GM21528 (cell line): ENCODE data around the gene CRYBA2.

Experiments
- ATAC-seq: cut with Tn5 transposase; IDR thresholded peaks from one replicate; pipeline ENCODE4 v1.9.1; 2021; ENCODE audit warnings: mild to moderate bottlenecking, moderate library complexity; ENCODE audit not compliant: unreplicated experiment, low FRiP score

The CRYBA2 gene

DNA sequence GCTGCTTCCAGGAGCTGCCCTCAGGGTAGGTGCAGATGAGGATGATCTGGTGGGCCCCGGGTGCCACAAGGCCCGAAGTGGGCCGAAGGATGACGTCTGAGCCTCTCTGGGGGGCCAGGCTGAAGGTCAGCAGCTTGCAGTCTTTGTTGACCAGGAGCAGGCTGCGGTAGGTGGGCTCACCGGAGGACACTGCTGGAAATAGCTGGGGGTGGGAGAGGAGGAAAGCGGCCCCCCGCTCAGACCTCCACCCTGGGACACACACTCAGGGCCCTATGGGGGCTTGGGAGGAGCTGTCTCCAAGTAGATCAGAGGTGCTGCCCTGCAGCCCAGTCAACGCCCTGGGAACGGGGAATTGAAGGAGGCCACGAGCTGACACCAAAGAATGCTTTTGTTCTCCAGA is 30.8 kb upstream of the CRYBA2 start:
- ATAC-seq = no peak

DNA sequence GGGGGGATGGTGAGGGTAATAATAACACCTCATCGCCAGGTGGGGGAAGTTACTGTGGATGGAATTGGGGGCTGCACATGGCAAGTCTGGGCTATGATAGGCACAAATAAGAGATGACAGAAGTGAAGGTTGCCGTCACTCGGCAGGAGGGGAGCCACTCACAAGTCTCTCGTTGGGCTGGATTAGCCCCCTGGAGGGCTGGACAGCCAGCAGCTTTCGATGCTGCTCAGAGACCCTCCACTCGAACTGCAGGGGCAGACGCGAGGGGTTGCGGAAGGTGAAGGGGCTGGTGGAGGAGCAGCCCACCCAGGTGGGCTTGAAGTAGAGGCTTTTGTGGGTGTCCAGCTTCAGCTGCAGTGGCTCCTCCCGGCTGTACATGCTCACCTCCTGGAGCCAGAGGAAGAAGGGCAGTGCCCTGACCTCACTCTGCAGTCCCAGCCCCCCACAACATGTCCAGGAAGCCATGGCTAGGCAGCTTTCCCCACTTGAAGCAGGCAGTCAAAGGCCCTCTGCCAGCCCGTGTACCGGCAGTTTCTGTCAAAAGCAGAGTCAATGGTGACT is 29.9 kb upstream of the CRYBA2 start:
- ATAC-seq = no peak

DNA sequence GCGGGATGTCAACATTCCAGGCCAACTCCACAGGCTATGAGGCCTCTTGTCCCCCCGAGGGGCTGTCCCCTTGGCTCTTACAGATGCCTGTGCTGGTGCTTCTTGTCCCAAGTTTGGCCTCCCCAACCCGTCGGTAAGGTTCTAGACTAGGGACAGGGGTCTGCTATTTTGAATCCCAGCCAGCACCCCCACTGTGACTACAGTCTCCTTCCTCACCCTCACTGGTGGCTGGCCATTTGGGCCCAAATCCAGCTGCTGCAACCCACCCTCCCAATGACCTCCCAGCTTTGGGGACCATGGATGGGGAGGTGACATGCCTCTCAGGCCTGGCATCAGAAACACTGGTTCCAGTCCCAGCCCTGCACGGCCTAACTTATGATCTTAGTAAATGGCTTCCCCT is 29.4 kb upstream of the CRYBA2 start:
- no peak for ATAC-seq

DNA sequence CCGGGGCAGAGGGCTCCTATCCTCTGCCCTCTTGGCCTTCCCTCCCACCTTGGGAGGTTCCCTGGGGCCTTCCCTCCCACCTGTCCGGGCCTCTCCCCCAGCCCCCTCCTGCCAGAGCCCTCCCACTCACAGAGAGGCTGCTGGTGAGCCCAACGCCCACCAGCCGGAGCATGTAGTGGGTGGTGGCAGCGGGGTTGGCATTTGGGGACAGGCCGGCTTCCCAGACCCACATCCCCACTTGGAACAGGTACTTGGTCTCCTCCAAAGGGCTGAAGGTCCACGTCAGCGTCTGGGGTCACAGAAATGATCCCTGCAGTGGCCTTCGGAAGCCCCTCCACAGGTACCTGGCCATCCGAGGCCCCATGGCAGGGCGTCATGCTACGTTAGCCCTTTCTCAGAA is 28.8 kb upstream of the CRYBA2 start:
- no peak for ATAC-seq

DNA sequence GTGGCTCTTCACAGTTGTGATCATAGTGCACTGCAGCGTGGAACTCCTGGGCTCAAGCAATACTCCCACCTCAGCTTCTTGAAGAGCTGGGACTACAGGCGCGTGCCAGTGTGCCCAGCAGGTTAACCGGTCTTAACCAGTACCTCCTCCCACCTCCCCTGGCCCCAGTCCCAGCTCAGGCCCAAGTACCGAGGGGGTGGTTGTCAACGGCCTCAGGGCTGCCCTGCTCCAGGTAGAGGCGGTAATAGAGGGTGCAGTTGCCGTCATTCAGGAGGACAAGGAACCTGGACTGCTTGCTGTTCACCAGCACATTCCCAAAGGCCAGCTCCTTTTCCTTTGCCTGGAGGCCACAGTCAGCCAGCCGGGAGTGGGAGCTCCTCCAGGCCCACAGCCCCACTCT is 28.4 kb upstream of the CRYBA2 start:
- no peak for ATAC-seq

DNA sequence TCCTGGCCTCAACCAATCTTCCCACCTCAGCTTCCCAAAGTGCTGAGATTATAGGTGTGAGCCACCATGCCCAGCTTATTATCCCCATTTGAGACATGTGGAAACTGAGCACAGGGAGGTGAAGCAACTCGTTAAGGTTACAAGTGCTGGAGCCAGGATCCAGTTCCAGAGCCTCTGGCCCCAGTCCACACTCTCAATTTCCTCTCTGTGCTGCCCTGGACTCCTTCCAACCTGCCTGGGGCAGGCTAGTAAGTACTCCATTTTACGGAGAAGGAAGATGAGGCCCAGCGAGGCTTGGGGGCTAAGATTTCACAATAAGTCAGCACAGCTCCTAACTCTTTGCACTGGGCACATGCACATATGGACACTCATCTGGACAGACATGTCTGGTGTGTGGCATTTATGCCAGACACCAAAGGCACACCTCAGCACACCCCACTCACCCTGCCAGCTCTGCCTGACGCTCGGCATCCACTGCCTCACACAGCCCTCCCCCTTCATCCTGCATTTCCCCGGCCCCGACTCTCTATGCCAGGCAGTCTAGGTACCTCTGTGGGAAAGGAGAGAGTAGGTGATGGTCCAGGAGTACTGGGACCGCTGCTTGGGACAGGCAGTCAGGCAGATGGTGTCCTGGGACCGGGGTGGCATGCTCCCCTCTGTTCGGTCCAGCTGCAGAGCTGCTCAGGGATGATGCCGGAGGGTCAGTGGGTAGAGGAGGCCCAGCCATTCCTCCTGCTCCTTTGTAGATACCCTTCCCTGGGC is 27.6 kb upstream of the CRYBA2 start:
- no peak for ATAC-seq

DNA sequence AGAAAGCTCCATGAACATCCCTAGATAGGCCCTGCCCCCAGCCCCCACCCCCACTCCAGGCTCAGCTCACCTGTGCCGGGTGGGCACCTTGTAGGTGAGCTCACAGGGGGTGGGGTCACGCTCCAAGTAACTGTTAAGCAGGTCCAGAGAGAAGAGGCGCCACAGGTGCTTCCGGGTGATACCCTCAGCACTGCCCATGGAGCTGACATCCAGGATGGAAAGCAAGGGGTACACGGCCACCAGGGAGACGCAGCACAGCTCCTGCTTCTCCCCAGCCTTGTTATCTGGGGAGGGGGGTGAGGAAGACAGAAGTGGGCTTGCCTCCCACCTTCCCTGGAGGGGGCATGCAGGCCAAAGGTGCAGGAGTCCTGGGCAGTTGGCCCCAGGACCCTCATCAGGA is 26.2 kb upstream of the CRYBA2 start:
- no peak for ATAC-seq

DNA sequence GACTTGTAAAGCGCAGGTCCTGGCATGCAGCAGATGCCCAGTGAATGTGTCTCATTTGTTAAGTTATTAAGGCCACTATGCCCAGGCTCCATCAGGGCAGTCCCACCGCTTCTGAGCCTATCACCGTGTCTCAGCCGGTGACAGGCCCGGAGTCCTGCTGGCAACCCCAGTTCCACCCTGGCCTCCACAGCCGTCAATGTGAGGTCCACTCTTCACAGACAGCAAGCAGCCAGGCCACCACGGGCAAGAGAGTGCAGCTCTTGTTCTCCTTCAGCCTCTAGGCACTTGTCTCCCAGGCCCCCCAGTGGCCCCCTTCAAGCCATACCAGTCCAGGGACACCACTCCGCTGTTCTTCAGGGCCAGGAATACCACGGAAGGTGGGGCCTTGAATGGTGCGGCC is 25.5 kb upstream of the CRYBA2 start:
- ATAC-seq = no peak

DNA sequence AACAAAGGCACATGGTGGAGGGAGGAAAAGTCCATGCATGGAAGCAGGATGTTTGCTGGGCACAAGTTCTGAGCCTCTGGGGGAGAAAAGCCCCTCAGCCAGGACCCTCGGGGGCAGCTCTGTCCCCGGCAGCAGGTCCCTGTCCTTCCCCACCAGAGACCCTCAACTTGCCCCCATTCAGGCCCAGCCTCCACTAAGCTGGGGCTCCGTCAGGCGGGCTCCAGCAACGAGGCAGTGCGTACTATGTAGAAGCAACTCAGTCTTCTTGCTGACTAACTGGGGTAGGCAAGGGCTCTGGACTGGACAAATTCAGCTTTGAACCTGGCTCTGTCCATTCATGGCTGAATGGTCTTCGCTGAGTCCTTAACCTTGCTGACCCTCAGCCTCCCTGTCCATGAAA is 25.1 kb upstream of the CRYBA2 start:
- no peak for ATAC-seq

DNA sequence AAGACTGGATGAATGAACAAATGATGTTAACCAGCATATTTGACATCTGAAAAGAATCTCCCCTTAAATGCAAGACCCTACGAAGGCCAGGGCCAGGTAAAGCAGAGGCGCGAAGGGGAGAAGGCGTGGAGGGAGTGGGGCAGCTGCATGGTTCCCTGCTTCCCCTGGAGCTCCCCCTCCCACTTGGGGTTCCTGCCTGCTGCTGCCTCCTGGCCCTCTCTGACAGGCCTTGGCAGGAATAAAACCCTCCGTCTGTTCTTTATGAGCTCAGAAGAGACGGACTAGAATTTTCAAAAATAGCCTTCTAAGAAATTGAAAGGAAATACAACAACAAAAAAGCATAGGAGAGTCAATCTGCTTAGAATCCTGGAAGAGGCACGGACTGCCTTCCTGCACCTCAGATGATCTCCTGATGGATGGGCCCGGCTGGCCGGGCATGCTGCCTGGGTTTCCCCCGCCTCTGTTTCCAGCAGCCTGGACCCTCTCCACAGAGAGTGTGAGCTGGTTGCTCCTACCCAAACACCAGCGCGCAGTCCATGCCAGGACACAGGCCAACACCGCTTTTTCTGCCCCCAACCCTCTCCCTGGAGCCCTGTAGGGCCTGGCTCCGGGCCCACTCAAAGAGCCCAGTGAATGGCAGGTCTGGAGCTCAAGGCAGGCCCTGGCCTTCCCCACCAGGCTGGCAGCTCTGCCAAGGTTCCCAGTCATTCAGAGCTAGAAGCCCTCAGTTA is 24.1 kb upstream of the CRYBA2 start:
- no peak for ATAC-seq

DNA sequence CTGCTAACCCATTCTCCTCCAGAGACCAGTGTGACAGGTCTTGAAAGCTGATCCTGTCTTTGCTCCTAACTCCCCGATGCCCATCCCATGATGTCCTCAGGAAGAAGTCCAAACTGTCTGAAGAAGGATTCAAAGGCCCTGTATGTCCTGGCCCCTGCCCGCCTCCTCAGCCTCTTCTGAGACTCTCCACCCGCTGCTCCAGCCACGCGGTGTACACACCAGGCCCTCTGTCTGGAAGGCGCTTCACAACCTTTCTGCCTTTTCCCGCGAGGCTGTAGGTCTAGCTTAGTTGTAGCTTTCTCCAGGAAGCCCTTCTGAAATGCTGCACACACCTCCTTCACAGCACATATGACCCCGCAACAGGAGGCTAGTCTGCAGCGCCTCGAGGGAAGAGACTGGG is 23.5 kb upstream of the CRYBA2 start:
- no peak for ATAC-seq

DNA sequence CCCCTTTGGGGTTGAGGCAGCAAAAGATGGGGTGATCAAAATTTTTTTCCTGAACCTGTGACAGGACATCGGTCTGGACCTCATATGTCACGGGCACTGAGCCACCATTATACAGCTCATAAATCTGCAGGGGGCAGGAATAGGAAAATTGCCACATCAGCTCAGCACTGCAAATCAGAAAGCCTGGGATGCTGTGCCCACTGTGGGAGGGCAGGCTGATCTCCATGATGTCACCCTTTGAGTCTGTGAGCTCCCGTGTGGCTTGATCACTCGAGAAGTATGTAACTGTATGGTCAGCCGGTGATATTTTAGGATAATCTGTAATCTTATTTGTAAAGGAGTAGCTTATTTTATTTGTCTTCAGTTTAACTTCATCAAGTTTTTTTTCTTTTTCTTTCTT is 17.7 kb upstream of the CRYBA2 start:
- ATAC-seq = no peak

DNA sequence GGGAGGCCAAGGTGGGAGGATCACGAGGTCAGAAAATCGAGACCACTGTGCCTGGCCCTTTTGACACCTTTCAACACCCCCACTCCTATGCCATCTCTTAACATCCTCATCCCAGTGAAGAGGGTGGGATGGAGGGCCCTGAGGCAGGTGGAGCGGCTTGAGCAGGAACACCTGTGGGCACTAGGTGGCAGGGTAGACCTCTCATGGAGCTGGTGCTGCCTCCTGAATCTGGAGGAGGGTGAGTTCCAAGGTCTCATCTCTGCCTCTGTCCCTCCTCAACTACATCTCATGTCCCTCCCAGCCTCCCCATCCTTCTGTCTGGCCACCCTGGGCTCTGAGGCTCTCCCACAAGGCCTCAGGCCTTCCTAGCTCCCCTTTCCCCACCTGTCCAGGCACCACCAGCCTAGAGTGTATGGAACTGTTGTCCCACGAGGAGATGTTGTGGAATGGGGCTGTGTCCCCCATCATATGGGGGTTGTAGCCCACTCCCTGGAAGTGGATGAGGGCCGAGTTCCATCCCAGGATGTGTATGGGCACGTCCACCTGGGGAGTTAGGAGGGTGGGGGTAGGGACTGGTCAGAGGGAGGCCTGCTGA is 17.0 kb upstream of the CRYBA2 start:
- no peak for ATAC-seq

DNA sequence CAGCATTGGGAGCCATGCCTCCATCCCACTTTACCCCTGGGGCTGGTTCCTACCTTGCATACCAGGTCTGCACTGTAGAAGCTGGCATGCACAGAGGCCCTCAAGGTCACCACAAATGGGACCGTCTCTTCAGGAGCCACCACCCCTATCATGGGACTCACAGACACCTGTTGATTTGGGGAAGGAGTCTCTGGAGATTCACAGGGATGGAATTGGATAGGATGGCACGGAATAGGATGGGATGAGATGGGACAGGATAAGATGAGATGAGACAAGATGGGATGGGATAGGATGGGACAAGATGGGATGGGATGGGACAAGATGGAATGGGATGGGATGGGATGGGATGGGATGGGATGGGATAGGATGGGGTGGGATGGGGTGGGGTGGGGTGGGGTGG is 16.1 kb upstream of the CRYBA2 start:
- no peak for ATAC-seq

DNA sequence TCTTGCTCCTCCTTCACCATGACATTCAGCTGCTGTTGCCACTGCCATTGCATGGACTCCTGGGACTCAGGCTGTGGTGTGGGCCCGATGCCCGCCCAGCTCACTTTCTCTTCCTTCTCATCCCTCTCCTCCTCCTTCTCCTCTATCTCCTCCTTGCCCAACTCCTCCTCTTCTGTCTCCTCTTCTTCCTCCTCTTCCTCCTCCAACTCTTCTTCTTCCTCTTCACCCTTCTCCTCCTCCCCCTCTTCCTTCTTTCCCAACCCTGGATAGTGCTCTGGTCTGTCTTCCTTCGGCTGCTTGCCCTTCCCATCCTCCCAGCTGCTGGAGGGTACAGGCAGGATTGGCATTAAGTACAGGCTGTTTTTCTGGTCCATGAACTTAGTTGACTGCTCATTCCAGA is 10.8 kb upstream of the CRYBA2 start:
- no peak for ATAC-seq

DNA sequence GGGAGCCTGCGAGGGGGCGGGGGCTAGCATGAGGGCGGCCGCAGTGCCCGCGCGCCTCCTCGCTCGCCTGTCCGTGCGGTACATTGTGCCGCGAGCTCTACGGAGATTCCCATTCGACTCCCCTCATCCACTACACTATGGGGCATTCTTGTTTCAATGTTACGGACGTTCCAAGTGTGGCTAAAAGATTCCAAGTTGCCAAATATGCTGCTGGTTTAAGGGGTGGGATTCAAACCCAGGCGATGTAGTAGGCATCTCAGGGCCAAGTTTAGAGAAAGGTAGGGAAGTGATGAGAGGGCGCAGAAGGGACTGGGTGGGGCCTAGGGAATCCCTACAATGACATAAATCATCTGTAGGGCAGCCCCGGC is 10.0 kb upstream of the CRYBA2 start:
- no peak for ATAC-seq

DNA sequence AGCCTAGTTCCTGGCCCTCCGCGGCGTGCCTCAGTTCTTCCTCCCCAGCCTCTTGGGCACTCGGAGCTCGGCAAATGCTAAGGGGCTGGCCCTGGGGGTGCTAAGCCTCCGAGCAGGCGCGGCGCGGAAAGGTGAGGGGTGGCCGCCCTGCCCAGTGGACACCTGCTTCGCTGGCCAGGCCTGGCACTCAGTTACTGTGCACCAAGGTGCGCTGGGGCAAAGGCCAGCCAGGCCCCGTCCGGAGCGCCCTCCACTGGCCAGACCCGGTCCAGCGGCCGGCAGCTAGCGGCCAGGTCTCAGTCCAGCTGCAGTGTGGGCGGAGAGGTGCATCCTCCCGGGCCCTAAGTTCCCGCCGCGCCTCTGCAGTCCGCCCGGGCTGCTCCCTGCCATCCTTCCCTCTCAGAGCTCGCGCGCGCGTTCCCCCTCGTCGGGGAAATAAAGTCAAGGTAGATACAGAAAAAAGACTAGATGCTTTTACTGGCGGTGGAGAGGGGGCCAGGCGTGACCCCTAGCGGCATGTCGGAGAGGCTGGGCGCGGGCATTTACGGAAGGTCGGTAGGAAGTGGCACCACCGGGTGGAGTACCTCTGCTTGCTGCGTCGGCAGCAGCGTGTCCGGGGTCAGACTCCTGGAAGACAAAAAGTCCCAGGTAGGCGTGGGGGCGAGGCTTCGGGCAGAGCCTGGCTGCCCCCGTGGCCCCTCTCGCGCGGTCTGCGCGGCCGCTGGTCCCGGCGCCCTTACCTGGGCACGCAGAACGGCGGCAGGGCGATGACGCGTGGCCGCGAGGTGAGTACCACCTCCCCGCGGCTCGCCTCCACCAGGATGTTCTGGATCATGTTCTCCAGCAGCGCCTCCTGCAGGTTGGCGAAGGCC is 9.4 kb upstream of the CRYBA2 start:
- ATAC-seq = no peak

DNA sequence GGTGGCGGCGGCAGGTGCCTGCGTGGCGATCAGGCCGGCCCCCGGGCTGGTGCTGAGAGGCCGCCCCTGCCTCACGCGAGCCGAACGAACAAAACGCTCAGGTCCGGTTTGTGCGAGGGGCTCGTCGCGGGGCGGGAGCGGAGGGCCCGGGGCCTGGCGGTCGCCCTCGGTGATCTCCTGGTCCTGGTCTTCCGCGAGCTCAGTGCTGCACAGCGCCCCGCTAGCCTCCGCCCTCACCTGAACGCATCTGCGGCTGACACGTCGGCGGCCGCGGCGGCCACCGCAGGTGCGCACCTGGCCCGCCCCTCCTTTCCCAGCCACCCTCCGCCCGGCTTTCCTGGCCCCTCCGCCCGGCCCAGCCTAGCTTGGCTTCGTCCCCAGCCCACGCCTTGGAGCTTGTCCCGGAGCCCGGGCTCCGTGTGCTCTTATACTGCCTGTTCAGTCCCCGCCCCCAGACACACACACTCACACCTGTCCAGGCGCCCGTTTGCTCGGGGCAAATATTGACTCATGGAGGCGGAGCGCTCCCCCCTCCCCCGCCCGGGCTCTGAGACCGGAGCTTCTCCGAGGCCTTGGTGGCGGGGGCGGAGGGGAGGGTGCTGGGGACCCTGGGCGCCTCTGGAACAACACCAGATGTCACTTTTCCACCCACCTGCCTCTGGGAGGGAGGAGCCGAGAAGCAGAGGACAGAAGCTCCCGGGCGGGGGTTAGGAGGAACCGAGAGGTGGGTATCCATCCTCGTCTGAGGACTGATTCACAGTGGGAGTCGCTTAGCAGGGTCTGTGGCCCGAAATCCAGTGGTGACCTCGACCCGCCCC is 8.6 kb upstream of the CRYBA2 start:
- ATAC-seq = no peak

DNA sequence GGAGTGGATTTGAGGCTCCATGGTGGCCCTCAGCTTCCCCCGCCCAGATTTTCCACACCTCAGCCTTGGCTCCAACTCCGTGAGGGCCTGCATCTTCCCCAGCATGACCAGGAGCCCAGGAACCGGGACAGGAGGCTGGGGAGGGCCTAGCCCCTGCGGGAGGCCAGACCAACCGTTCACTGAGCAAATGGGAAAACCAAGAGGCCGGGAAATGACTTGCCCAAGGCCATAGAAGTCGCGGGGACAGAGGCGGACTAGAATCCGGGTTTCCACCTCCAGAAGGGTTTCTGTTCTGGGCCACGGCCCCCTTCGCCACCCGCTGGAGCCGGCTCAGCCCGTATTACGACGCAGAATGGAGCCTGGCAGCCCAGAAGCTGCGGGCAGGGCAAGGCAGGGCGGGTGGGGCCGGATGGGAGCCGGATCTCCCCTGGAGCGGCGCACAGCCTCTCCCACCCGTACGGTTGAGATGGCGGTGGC is 7.9 kb upstream of the CRYBA2 start:
- no peak for ATAC-seq

DNA sequence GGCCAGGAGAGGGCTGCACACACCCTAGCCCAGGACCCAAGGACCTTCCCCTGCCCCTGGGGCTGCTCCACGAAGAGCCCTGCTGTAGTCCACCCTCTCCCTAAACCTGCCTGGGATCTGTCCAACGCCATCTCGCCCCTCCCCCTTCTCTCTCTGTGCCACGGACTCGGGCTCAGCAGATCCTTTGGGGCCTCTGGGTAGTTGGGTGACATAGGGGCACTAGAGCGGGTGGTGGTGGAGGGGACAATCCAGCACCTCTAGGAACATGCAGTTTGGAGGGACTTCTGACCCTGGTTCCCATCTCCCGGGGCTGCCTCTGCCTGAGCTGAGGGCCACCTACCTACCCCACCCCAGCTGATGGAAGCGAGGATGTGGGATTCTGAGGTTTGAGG is 7.3 kb upstream of the CRYBA2 start:
- ATAC-seq = no peak
